ENCODE results near the gene INVS.
"Not testable (repeated sequence)": the region's sequence is repeated elsewhere in the genome, so short reads cannot be mapped to it uniquely, and the experiment has no call there.

Gene INVS, protein sequence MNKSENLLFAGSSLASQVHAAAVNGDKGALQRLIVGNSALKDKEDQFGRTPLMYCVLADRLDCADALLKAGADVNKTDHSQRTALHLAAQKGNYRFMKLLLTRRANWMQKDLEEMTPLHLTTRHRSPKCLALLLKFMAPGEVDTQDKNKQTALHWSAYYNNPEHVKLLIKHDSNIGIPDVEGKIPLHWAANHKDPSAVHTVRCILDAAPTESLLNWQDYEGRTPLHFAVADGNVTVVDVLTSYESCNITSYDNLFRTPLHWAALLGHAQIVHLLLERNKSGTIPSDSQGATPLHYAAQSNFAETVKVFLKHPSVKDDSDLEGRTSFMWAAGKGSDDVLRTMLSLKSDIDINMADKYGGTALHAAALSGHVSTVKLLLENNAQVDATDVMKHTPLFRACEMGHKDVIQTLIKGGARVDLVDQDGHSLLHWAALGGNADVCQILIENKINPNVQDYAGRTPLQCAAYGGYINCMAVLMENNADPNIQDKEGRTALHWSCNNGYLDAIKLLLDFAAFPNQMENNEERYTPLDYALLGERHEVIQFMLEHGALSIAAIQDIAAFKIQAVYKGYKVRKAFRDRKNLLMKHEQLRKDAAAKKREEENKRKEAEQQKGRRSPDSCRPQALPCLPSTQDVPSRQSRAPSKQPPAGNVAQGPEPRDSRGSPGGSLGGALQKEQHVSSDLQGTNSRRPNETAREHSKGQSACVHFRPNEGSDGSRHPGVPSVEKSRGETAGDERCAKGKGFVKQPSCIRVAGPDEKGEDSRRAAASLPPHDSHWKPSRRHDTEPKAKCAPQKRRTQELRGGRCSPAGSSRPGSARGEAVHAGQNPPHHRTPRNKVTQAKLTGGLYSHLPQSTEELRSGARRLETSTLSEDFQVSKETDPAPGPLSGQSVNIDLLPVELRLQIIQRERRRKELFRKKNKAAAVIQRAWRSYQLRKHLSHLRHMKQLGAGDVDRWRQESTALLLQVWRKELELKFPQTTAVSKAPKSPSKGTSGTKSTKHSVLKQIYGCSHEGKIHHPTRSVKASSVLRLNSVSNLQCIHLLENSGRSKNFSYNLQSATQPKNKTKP

GRCh38 chr9:100098887-100099721, at the start of gene INVS, which contains the start of gene ERP44:
TSS of gene INVS (plus strand) at chr9:100099243. CDS start at chr9:100104522, 5,279 bp downstream.
TSS of gene ERP44 (minus strand) at chr9:100099000. CDS start at chr9:100098840, 160 bp downstream.
- DNase-seq (ENCODE audit: low spot score): peak; percentile 98

DNA sequence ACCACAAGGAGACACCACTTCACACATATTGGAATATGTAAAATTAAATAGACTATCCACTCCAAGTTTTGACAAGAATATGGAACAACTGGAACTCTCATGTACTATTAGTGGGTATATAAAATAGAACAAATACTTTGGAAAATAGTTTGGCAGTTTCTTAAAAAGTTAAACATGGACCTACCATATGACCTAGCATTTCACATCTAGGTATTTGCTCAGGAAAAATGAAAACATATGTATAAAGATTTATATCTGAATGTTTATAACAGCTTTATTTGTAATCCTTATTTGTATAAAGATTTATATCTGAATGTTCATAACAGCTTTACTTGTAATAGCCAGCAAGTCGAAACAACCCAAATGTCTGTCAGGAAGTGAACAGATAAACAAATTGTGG, 49.5 kb upstream of the INVS start:
- DNase-seq (ENCODE audit: low spot score): no peak

DNA sequence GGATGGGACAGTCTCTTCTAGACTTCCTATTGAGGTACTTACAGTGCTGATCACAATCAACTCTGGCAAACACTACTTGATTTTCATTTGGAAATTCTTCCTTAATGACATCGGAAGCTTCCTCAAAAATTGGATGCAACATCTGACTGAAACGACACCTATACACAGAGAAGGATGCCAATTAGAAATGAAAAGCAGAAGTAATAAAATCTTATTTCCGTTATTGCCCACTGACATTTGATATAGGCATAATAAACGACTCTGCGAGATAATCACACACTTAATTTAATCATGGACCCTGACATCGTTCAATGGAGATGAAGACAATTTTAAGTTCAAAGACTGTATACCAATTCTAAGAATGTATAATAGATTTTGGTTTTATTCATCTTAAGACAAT, 46.7 kb upstream of the INVS start:
- DNase-seq (ENCODE audit: low spot score): no peak

DNA sequence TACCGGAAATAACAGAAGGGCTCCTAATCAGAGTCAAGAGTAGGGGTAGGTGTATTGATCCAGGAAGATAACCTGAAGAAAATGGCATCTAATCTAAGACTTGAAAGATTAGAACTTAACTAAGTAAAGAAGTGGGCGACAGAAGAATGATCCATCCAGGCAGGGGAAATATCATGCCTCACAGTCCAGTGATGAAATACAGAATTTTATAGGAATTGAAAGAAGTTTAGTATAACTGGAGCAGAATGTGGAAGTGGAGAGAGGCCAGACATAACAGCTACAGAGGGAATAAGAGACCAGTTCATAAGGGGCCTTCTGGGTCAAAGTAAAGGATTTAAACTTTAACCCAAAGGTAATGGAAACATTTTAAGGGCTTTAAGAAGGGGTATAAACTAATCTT, 42.5 kb upstream of the INVS start:
- DNase-seq (ENCODE audit: low spot score): no peak

DNA sequence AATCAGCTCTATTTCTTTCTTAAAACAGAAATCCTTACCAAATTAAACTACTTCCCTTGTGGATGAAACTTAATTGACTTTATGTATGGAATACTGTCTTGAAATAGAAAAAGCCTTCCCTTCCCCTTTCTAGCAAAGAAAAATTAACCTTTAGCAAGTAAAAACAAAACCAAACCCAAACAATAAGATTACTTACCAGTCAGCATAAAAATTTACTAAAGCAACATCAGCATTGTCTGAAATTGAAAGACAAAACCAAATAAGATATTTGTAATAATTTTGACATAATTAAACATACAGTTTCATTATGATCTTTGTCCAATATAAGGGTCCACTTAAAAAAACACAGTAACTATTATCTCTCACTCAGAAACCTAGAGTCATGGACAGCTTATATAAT, 41.4 kb upstream of the INVS start:
- no peak for DNase-seq (ENCODE audit: low spot score)

- DNase-seq (ENCODE audit: low spot score): no peak
Observed at GRCh38 chr9:100058699-100059579, 40.1 kb upstream of the INVS start.

- DNase-seq (ENCODE audit: low spot score): not testable (repeated sequence)
Observed at GRCh38 chr9:100062683-100063082, 36.4 kb upstream of the INVS start.

DNA sequence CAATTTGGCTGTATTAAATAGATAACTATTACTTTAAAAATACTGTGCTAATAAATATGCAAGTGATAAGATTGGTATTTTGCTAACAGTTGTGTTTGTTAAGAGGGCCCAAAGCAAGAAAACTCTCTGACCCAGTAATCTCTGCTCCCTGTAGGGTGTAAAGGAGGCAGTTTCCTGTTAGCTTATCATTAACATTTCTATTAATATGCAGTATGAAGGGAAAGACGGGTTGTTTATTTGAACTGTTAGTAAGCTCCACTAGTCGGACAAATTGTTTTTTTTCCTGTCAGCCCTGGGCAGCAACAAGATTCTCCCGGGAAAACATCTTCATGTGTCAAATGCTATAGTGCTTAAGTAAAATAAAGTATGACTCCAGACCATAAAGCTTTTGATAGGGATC, 35.9 kb upstream of the INVS start:
- DNase-seq (ENCODE audit: low spot score): no peak

DNA sequence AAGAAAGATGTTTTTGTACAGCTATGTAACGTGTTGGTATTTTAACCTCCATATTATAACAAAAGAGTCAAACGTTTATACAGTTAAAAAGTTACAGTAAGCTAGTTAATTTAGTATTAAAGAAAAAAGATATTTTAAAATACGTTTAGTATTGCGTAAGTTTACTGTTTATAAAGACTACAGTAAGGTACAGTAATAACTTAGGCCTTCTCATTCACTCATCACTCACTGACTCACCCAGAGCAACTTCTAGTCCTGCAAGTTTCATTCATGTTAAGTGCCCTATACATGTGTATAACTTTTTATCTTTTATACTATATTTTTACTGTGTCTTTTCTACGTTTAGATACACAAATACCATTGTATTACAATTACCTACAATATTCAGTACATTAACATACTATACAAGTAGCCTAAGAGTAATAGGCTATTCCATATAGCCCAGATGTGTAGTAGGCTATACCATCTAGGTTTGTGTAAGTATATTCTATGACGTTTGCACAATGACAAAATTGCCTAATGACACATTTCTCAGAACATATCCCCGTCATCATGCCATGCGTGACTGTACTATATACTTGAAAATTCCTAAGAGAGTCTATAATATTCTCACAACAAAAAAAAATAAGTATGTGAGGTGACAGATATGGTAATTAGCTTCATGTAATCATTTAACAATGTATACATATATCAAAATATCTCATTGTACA, 34.0 kb upstream of the INVS start:
- DNase-seq (ENCODE audit: low spot score): no peak

- no peak for DNase-seq (ENCODE audit: low spot score)
Observed at GRCh38 chr9:100066539-100066938, 32.5 kb upstream of the INVS start.

DNA sequence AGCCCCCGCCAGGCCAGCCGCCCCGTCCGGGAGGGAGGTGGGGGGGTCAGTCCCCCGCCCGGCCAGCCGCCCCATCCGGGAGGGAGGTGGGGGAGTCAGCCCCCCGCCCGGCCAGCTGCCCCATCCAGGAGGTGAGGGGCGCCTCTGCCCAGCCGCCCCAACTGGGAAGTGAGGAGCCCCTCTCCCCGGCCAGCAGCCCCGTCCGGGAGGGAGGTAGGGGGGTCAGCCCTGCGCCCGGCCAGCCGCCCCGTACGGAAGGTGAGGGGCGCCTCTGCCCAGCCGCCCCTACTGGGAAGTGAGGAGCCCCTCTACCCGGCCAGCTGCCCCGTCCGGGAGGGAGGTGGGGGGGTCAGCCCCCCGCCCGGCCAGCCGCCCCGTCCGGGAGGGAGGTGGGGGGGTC, 31.1 kb upstream of the INVS start:
- not testable (repeated sequence) for DNase-seq (ENCODE audit: low spot score)

DNA sequence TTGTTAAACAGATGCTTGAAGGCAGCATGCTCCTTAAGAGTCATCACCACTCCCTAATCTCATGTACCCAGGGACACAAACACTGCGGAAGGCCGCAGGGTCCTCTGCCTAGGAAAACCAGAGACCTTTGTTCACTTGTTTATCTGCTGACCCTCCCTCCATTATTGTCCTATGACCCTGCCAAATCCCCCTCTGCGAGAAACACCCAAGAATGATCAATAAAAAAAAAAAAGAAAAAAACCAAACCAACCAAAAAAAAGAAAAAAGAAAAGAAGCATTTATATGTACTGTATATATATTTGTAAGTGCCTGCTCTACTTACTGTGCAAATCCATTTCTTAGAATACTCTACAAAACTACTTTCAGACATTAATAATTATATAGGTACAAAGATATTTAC, 30.0 kb upstream of the INVS start:
- not testable (repeated sequence) for DNase-seq (ENCODE audit: low spot score)

DNA sequence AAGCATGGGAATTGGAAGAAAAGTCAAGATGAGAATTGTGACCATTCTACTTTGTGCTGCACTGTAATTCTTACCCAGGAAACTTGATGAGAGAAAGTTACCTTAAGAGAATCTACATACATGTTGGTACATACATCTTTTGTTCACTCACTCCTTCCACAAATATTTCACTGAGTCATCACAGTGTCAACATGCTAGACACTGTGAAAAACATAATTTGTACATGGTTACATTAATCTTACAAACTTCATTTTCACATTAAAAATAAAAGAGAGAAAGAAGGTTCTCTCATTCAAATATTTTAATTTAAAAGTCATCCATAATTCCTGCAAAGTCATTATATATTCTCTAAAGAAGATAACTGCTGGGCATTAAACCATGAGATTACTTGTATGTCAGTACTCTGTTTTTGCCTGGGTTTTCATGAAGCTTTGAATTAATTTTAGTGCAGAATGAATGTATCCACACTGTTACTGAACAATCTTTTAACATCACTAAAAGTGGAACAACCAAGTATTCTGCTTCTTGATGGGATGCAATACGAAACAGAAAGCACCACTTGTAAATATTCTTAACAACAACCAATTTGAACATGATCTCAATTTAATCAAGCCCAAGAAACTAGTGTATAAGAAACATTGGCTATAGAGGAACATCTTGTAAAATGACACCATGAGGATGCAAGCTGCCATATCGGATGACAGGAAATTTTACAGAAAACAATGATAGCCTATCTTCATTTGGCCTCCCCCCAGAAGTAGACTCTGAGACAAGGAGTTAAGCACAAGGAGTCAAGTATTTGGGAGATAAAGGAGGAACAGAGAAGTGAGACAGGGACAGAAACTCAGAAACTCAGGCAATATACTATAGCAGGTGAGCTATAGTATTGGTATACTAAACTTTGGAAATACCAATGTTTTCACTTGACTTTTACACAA, 28.7 kb upstream of the INVS start:
- peak; percentile 60 for DNase-seq (ENCODE audit: low spot score)

- no peak for DNase-seq (ENCODE audit: low spot score)
Observed at GRCh38 chr9:100071271-100071670, 27.8 kb upstream of the INVS start.

- DNase-seq (ENCODE audit: low spot score): no peak
Observed at GRCh38 chr9:100072805-100073204, 26.2 kb upstream of the INVS start.

DNA sequence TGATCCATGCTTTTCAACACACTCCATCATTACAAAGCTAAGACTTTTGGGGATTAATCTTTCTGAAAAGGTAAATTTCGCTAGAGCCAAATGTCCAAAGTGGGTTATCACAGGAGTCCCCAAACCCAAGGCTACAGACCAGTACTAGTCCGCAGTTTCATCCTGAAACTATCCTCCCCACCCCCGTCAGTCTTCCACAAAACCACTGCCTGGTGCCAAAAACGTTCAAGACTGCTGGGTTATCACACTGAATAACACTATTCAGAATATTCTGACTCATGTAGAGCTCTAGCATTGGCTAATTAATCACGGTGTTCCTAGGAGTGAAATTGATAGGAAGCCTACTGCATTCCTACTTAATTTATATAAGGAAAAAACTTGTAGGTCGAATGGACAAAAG, 24.9 kb upstream of the INVS start:
- DNase-seq (ENCODE audit: low spot score): no peak

DNA sequence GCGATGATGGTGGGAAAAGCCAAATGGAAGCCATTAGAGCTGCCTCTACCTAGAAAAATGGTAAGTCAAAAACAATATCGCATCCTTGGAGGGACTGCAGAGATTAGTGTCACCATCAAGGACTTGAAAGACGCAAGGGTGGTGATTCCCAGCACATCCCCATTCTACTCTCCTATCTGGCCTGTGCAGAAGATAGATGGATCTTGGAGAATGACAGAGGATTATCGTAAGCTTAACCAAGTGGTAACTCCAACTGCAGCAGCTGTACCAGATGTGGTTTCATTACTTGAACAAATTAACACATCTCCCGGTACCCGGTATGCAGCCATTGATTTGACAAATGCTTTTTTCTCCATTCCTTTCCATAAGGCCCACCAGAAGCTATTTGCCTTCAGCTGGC, 24.1 kb upstream of the INVS start:
- DNase-seq (ENCODE audit: low spot score): no peak

- not testable (repeated sequence) for DNase-seq (ENCODE audit: low spot score)
Observed at GRCh38 chr9:100076256-100076655, 22.8 kb upstream of the INVS start.

GRCh38 chr9:100082782-100083181, 16.3 kb upstream of the INVS start:
- no peak for DNase-seq (ENCODE audit: low spot score)
